Astrocyte (in vitro differentiated cells and primary cell): Measurements from ENCODE around the gene ARPC4. TPM values are rescaled to one million over a fixed set of nuclear protein-coding genes. Genes with fewer than 3 reads are reported as not detected.
A peak's percentile ranks its signal among the peaks of the same experiment; 100 is the strongest.

Experiments used
- DNase-seq: peaks from one replicate; pipeline ENCODE4 v3.0.0-alpha.2; 2010; ENCODE audit warnings: low read depth
- FAIRE-seq: peaks from 2 replicates; lab custom pipeline; 2011; peaks lifted over from hg19 to GRCh38; lab: Jason Lieb, UNC
- H2AFZ ChIP-seq: 2 replicates; pipeline ENCODE4 v1.6.0; 2012; ENCODE audit warnings: low read depth, low read length, inconsistent platforms
- H3K27ac ChIP-seq: 2 replicates; pipeline ENCODE4 v1.5.1; 2011; ENCODE audit warnings: low read depth, low read length, inconsistent platforms
- H3K27me3 ChIP-seq: 2 replicates; pipeline ENCODE4 v1.6.0; 2011; ENCODE audit warnings: low read length, inconsistent platforms; ENCODE audit not compliant: insufficient read depth
- H3K36me3 ChIP-seq: 2 replicates; pipeline ENCODE4 v1.5.1; 2011; ENCODE audit warnings: low read length, inconsistent platforms; ENCODE audit not compliant: insufficient read depth
- H3K4me1 ChIP-seq: 2 replicates; pipeline ENCODE4 v1.5.1; 2011; ENCODE audit warnings: low read length, inconsistent platforms; ENCODE audit not compliant: insufficient read depth
- H3K4me2 ChIP-seq: 2 replicates; pipeline ENCODE4 v1.6.0; 2012; ENCODE audit warnings: low read length, inconsistent platforms
- H3K4me3 ChIP-seq: 2 replicates; pipeline ENCODE4 v1.5.1; 2011; ENCODE audit warnings: low read depth, mild to moderate bottlenecking, low read length, inconsistent platforms; ENCODE audit not compliant: insufficient read depth
- H3K79me2 ChIP-seq: 2 replicates; pipeline ENCODE4 v1.6.0; 2012; ENCODE audit warnings: mild to moderate bottlenecking, low read length, inconsistent platforms; ENCODE audit not compliant: insufficient read depth
- H3K9ac ChIP-seq: 2 replicates; pipeline ENCODE4 v1.6.0; 2012; ENCODE audit warnings: mild to moderate bottlenecking, low read length, inconsistent platforms
- H3K9me3 ChIP-seq: 2 replicates; pipeline ENCODE4 v1.5.1; 2012; ENCODE audit warnings: low read depth, mild to moderate bottlenecking, low read length, inconsistent platforms; ENCODE audit not compliant: insufficient read depth
- H4K20me1 ChIP-seq: 2 replicates; pipeline ENCODE4 v1.6.0; 2012; ENCODE audit warnings: low read length, inconsistent platforms; ENCODE audit not compliant: insufficient read depth
- H3K27ac Mint-ChIP-seq: one replicate; pipeline ENCODE4 v1.8.0; 2021; ENCODE audit warnings: mild to moderate bottlenecking, mixed read lengths; ENCODE audit not compliant: unreplicated experiment
- H3K27me3 Mint-ChIP-seq: one replicate; pipeline ENCODE4 v1.8.0; 2021; ENCODE audit warnings: low read depth, mixed read lengths; ENCODE audit not compliant: unreplicated experiment
- H3K36me3 Mint-ChIP-seq: one replicate; pipeline ENCODE4 v1.8.0; 2021; ENCODE audit warnings: low read depth, mixed read lengths; ENCODE audit not compliant: unreplicated experiment
- H3K4me1 Mint-ChIP-seq: one replicate; pipeline ENCODE4 v1.8.0; 2021; ENCODE audit warnings: low read depth, mixed read lengths; ENCODE audit not compliant: unreplicated experiment
- H3K4me3 Mint-ChIP-seq: one replicate; pipeline ENCODE4 v1.8.0; 2021; ENCODE audit warnings: mild to moderate bottlenecking, moderate library complexity, mixed read lengths; ENCODE audit not compliant: unreplicated experiment
- H3K9me3 Mint-ChIP-seq: one replicate; pipeline ENCODE4 v1.8.0; 2021; ENCODE audit warnings: mild to moderate bottlenecking, mixed read lengths; ENCODE audit not compliant: unreplicated experiment
- EZH2 ChIP-seq: IDR thresholded peaks from 2 replicates; pipeline ENCODE4 v1.6.1; 2012; ENCODE audit warnings: mild to moderate bottlenecking, low read length, inconsistent platforms; ENCODE audit not compliant: insufficient read depth
- total RNA-seq: library from RNA; stranded (reverse); gene quantifications from 2 replicates; pipeline ENCODE4 v1.2.1, GENCODE V29; 2021
- TF ChIP-seq, protein P1 (sequence below): IDR thresholded peaks from 2 replicates; pipeline ENCODE4 v1.5.1; 2011; ENCODE audit warnings: low read depth, mild to moderate bottlenecking, inconsistent platforms, low read length, moderate library complexity; ENCODE audit not compliant: insufficient read depth

ARPC4 gene
- total RNA-seq, 1 donor from 2014 or later: 205 TPM

DNA sequence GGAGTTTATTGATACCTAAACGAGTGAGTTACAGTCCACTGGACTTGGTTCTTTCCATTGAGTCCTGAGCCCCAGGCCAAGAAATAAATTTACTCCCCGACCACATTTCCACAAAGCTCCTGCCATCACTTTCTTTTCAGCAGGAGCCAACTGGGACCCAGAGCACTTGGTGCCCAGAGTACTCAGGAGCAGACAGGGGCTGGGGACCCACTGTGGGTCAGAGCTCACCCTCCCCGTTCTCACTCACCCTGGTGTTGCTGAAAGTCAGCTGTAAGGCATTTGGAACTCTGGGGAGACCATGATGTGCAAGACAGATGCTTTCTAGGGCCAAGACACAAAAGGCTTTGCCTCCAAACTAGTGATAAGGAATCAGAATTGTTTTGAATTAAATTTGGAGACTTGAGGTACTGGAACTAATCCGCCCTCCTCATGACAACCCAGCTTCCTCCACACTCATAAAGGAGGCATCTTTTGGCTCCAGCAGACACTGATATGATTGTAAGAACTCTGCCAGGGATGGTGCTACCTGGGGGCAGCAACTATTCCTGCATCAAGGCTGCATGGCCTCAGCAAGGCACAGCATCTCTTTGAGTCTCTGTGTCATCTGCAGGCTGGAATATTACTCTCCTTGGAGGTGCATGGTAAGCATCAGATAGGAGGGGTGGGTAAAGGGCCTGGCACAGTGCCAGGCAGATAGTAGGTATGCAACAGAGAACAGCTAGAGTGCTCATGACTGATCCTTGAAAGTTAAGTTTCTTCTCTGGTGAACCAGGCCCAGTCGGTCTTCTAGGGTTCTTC is 15.8 kb upstream of the ARPC4 start:
- Histone ChIP-seq H3K4me2 (no peak overlapping the region), H3K27me3 (no peaks in the 10 kb centered on the region), H3K9me3 (no peaks in the 10 kb centered on the region), H3K27ac (no peak overlapping the region), H2AFZ (no peak overlapping the region), H4K20me1 (no peaks in the 10 kb centered on the region), H3K4me1 (peaks cover 13% of the 10 kb centered on the region), H3K4me3 (no peak overlapping the region), H3K36me3 (peaks cover 10% of the 10 kb centered on the region), H3K9ac (no peak overlapping the region), H3K79me2 (no peaks in the 10 kb centered on the region)
- peaks cover 2% of the 10 kb centered on the region for H3K9me3 Mint-ChIP-seq
- H3K36me3 Mint-ChIP-seq: peaks cover 7% of the 10 kb centered on the region
- H3K4me1 Mint-ChIP-seq: peaks cover 34% of the 10 kb centered on the region
- peaks cover 6% of the 10 kb centered on the region for H3K27me3 Mint-ChIP-seq
- no peak overlapping the region for H3K27ac Mint-ChIP-seq
- FAIRE-seq (no peak), DNase-seq (no peak)
- H3K4me3 Mint-ChIP-seq: no peak overlapping the region
- TF ChIP-seq, protein P1, sequence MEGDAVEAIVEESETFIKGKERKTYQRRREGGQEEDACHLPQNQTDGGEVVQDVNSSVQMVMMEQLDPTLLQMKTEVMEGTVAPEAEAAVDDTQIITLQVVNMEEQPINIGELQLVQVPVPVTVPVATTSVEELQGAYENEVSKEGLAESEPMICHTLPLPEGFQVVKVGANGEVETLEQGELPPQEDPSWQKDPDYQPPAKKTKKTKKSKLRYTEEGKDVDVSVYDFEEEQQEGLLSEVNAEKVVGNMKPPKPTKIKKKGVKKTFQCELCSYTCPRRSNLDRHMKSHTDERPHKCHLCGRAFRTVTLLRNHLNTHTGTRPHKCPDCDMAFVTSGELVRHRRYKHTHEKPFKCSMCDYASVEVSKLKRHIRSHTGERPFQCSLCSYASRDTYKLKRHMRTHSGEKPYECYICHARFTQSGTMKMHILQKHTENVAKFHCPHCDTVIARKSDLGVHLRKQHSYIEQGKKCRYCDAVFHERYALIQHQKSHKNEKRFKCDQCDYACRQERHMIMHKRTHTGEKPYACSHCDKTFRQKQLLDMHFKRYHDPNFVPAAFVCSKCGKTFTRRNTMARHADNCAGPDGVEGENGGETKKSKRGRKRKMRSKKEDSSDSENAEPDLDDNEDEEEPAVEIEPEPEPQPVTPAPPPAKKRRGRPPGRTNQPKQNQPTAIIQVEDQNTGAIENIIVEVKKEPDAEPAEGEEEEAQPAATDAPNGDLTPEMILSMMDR: no peak
- TF ChIP-seq EZH2: no peak

DNA sequence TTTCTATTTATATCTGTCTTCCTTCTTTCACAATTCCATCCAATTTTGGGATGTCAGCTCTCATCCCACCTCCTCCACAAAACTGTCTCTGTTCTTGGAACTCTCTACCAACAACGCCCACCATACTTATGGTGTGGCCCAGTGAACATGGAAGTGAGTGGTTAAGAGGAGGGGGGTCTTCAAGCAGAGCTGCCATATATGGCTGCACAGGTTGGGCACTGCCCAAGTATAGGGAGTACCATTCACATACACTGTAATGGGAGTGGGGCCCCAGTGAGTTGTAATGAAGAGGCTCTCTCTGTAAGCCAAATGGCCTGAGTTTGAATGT is 15.2 kb upstream of the ARPC4 start:
- Histone ChIP-seq H2AFZ (no peak overlapping the region), H3K27ac (no peak overlapping the region), H3K4me2 (peak overlapping the region; percentile 26), H3K4me3 (no peak overlapping the region), H3K36me3 (peaks cover 15% of the 10 kb centered on the region), H3K4me1 (peaks cover 13% of the 10 kb centered on the region), H3K9ac (no peak overlapping the region), H3K9me3 (no peaks in the 10 kb centered on the region), H3K27me3 (no peaks in the 10 kb centered on the region), H3K79me2 (no peaks in the 10 kb centered on the region), H4K20me1 (no peaks in the 10 kb centered on the region)
- H3K36me3 Mint-ChIP-seq: peaks cover 11% of the 10 kb centered on the region
- peaks cover 34% of the 10 kb centered on the region for H3K4me1 Mint-ChIP-seq
- FAIRE-seq (no peak), DNase-seq (no peak)
- peaks cover 2% of the 10 kb centered on the region for H3K9me3 Mint-ChIP-seq
- no peak overlapping the region for H3K27ac Mint-ChIP-seq
- peaks cover 2% of the 10 kb centered on the region for H3K27me3 Mint-ChIP-seq
- TF ChIP-seq, protein P1: no peak
- no peak for TF ChIP-seq EZH2
- no peak overlapping the region for H3K4me3 Mint-ChIP-seq
